ENCODE data around the gene RTN4.

The RTN4 gene

DNA sequence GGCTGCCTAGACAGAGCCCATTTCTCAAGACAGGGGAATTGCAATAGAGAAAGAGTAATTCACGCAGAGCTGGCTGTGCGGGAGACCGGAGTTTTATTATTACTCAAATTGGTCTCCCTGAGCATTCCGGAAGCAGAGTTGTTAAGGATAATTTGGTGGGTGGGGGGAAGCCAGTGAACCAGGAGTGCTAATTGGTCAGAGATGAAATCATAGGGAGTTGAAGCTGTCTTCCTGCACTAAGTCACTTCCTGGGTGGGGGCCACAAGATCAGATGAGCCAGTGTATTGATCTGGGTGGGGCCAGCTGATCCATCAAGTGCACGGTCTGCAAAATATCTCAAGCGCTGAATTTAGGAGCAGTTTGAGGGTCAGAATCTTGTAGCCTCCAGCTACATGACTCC lies 84.8 kb downstream of the RTN4 start:
- peaks cover 29% of the 10 kb centered on the region; the same call in 1 of the 2 replicates for H4K20me1 ChIP-seq
- TF ChIP-seq Cebpa-rat (IDR thresholded peaks at IDR 0.05), result no peak
- H3K9ac ChIP-seq, result no peak overlapping the region
- peaks cover 35% of the 10 kb centered on the region for H3K36me3 ChIP-seq
- no peak overlapping the region for H3K4me3 ChIP-seq
- no peaks in the 10 kb centered on the region for H3K27me3 ChIP-seq
- no peaks in the 10 kb centered on the region for H3K9me3 ChIP-seq
- no peaks in the 10 kb centered on the region for H3K4me1 ChIP-seq
- H3K4me2 ChIP-seq, result no peak overlapping the region
- no peak overlapping the region for H3K27ac ChIP-seq

DNA sequence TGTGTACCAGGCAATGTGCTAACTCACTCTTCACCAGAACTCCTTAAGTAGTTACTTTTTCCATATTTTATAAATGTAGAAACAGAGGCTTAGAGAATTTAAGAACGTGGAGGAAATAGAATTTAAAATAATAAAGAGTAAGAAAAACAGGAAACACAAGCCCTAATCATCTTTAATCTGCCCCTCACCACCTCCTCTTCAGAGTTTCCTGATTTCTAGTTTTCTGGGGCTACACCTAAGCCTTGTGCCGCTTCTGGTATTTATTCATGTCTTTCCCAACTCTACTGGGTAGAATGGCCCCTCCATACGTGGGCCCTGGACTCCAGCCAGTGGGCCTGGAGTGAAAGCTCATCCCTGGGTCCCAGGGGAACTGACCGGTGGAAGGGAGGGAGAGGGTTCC lies 85.4 kb downstream of the RTN4 start:
- Histone ChIP-seq H3K27me3 (no peaks in the 10 kb centered on the region), H3K27ac (no peak overlapping the region), H4K20me1 (peaks cover 23% of the 10 kb centered on the region; the same call in 1 of the 2 replicates), H3K4me2 (no peak overlapping the region), H3K9me3 (no peaks in the 10 kb centered on the region), H3K36me3 (peaks cover 28% of the 10 kb centered on the region), H3K9ac (no peak overlapping the region), H3K4me3 (no peak overlapping the region), H3K4me1 (no peaks in the 10 kb centered on the region)
- TF ChIP-seq Cebpa-rat (IDR thresholded peaks at IDR 0.05), result no peak

DNA sequence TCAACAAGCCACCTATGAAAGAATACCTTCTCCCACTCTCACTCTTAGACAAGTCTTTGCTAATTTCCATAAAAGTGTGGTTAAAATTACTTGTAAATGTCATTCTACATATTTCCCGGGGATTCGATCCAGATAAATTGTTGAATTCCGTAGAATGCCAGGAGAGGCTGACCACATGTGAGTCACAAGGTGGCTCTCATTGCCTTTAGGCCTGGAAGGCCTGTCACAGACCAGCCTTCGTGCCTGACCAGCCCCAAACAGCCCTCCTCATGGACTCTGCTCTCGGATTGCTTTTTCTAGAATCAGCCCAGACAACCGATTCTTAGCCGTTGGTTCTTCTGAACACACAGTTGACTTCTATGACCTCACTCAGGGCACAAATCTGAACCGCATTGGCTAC lies 86.0 kb downstream of the RTN4 start:
- Histone ChIP-seq H3K4me2 (no peak overlapping the region), H4K20me1 (peaks cover 17% of the 10 kb centered on the region; the same call in 1 of the 2 replicates), H3K4me3 (no peak overlapping the region), H3K27me3 (no peaks in the 10 kb centered on the region), H3K9me3 (no peaks in the 10 kb centered on the region), H3K9ac (no peak overlapping the region), H3K36me3 (peaks cover 23% of the 10 kb centered on the region), H3K4me1 (no peaks in the 10 kb centered on the region), H3K27ac (no peak overlapping the region)
- no peak for TF ChIP-seq Cebpa-rat (IDR thresholded peaks at IDR 0.05)

DNA sequence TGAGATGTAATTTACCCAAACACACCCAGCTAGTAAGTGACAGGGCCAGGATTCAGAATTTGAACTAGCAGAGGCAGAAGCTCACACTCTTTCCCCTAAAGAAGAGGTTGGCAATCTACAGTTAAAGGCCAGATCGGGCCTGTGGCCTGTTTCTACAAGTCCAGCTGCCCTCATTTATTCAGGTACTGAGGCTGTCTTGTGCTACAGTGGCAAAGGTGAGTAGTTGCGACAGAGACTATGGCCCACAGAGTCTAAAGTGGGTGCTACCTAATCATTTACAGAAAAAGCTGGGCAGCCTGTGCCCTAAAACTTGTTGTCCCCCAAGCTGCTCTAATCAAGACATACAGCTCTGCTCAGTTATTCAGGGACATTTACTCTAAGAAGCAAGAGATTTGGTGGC lies 86.8 kb downstream of the RTN4 start:
- Histone ChIP-seq H3K27me3 (no peaks in the 10 kb centered on the region), H3K27ac (no peak overlapping the region), H3K4me3 (no peak overlapping the region), H3K9ac (no peak overlapping the region), H3K4me1 (peaks cover 5% of the 10 kb centered on the region; the same call in 1 of the 2 replicates), H3K36me3 (peaks cover 15% of the 10 kb centered on the region), H3K4me2 (no peak overlapping the region), H4K20me1 (peaks cover 9% of the 10 kb centered on the region; the same call in 1 of the 2 replicates), H3K9me3 (no peaks in the 10 kb centered on the region)
- no peak for TF ChIP-seq Cebpa-rat (IDR thresholded peaks at IDR 0.05)

DNA sequence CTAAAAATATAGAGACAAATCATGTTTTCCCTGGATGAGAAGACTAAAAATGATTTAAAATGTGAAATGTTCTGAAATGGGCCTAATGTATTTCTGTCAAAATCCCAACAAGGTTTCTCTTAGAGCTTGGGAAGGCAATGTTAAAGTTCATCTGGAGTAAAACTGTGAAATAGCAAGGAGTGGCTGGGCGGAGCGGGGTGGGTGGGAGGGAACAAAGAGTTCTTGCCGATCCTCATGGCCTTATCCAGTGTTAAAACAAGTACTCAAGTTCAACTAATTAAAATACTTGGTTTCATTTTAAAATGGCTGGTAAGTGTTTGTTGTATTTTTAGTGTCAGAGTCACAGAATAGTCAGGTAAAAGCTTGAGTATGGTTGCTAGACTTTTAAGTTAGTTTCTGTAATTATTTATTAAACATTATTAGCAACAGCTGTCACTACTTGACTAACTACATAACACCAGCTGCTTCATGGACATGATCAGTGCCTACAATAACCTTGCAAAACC lies 87.3 kb downstream of the RTN4 start:
- Histone ChIP-seq H3K27me3 (no peaks in the 10 kb centered on the region), H4K20me1 (peaks cover 5% of the 10 kb centered on the region; the same call in 1 of the 2 replicates), H3K9ac (no peak overlapping the region), H3K4me3 (no peak overlapping the region), H3K4me1 (peaks cover 7% of the 10 kb centered on the region; the same call in 1 of the 2 replicates), H3K9me3 (no peaks in the 10 kb centered on the region), H3K27ac (no peak overlapping the region), H3K4me2 (no peak overlapping the region), H3K36me3 (peaks cover 10% of the 10 kb centered on the region)
- no peak for TF ChIP-seq Cebpa-rat (IDR thresholded peaks at IDR 0.05)

DNA sequence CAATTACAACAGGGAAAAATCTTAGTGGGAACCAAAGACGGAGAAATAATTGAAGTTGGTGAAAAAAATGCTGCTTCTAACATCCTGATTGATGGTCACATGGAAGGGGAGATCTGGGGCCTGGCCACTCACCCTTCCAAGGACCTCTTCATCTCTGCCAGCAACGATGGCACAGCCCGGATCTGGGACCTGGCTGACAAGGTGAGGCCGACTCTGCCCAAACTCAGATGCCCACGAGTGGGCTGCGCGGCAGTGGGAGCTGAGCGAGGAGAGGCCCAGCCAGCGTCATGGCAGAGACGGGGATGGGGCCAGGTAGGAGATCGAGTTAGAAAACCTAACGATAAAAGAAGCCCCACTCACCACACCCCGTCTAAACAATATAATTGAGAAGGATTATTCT lies 87.7 kb downstream of the RTN4 start:
- Histone ChIP-seq H3K9ac (no peak overlapping the region), H3K4me1 (peaks cover 11% of the 10 kb centered on the region), H3K27ac (no peak overlapping the region), H3K4me2 (no peak overlapping the region), H4K20me1 (no peaks in the 10 kb centered on the region), H3K9me3 (no peaks in the 10 kb centered on the region), H3K36me3 (peaks cover 7% of the 10 kb centered on the region; the same call in 1 of the 2 replicates), H3K4me3 (no peak overlapping the region), H3K27me3 (no peaks in the 10 kb centered on the region)
- TF ChIP-seq Cebpa-rat (IDR thresholded peaks at IDR 0.05), result no peak

DNA sequence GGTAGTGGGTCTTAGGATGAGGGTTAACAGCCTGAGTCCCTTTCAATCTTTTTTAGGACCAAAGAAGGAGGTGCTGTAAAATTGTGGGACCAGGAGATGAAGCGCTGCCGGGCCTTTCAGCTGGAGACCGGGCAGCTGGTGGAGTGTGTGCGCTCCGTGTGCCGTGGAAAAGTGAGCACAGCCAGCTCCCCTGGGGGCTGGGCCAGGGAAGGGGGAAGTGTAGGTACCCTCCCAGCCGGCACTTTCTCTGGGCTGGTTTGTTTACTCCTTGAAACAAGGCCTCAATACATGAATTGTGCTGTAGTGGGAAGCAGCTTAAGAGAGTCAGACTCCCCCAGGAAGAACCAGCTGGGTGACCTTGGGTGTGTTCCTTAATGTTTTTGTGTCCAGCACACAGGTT lies 90.1 kb downstream of the RTN4 start:
- peaks cover 16% of the 10 kb centered on the region for H3K4me1 ChIP-seq
- H4K20me1 ChIP-seq, result no peaks in the 10 kb centered on the region
- H3K4me3 ChIP-seq, result no peak overlapping the region
- TF ChIP-seq Cebpa-rat (IDR thresholded peaks at IDR 0.05), result no peak
- no peak overlapping the region for H3K9ac ChIP-seq
- H3K9me3 ChIP-seq, result no peaks in the 10 kb centered on the region
- no peaks in the 10 kb centered on the region for H3K27me3 ChIP-seq
- no peak overlapping the region for H3K27ac ChIP-seq
- no peaks in the 10 kb centered on the region for H3K36me3 ChIP-seq
- H3K4me2 ChIP-seq, result no peak overlapping the region

DNA sequence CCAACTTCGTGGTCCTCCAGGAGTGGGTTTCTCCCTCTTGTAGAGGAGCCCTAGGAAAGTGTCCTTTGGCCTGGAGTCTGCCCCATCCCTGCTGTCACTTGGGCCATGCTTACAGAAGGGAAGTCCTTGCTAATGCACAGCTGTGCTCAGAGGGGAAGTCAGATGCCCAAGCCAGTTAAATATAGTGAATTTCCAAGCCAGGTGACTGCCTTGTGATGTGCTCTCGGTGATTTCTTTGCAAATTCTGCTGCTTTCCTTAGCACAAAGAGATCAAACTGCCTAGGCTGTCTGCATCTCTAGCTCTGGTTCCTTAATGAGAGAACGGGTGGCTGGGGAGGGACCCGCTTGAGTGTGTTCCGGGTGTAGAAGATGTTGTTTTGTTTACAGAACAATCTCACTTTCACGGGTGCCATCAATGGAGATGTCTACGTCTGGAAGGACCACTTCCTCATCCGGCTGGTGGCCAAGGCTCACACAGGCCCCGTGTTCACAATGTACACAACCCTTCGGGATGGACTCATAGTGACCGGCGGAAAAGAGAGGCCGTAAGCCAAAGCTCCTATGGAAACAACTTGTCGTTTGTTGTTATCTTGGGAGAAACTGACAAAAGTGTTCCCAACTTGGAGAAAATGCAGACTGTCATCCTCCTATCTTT lies 91.4 kb downstream of the RTN4 start:
- H3K4me2 ChIP-seq, result no peak overlapping the region
- no peaks in the 10 kb centered on the region for H3K27me3 ChIP-seq
- H3K4me3 ChIP-seq, result no peak overlapping the region
- no peak overlapping the region for H3K27ac ChIP-seq
- peaks cover 20% of the 10 kb centered on the region for H3K4me1 ChIP-seq
- no peaks in the 10 kb centered on the region for H3K36me3 ChIP-seq
- no peak for TF ChIP-seq Cebpa-rat (IDR thresholded peaks at IDR 0.05)
- H3K9ac ChIP-seq, result no peak overlapping the region
- no peaks in the 10 kb centered on the region for H4K20me1 ChIP-seq
- H3K9me3 ChIP-seq, result no peaks in the 10 kb centered on the region

DNA sequence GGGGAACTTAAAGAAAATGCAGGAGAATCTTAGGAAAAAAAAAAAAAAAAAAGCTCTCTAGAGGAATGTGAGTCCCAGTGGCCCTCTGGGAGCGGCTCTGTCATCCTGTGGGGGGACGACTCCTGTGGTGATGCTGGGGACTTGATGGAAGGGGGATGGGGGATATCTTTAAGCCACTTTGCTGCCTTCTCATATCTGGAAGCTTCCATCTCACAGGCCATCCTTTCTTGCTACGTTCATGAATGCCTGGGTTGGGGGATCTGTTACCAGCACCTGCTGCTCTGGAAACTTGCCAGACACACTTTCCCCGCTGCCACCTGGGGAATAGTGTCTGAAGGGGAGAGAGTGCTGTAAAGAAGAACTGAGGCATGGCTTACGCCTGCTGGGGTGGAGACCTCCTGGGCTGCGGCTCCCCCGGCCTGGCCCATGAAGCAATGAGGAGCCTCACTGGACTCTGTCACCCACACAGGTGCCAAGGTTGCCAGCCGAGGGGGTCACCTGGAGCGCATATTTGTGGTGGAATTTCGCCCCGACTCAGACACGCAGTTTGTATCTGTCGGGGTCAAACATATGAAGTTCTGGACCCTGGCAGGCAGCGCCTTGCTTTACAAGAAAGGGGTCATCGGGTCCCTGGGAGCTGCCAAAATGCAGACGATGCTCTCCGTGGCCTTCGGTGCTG lies 92.8 kb downstream of the RTN4 start:
- Histone ChIP-seq H3K27ac (no peak overlapping the region), H3K4me2 (peak overlapping the region; percentile 11; the same call in 1 of the 2 replicates), H3K27me3 (no peaks in the 10 kb centered on the region), H3K4me1 (peaks cover 20% of the 10 kb centered on the region), H3K9me3 (no peaks in the 10 kb centered on the region), H3K4me3 (no peak overlapping the region), H4K20me1 (no peaks in the 10 kb centered on the region), H3K36me3 (no peaks in the 10 kb centered on the region), H3K9ac (no peak overlapping the region)
- no peak for TF ChIP-seq Cebpa-rat (IDR thresholded peaks at IDR 0.05)

DNA sequence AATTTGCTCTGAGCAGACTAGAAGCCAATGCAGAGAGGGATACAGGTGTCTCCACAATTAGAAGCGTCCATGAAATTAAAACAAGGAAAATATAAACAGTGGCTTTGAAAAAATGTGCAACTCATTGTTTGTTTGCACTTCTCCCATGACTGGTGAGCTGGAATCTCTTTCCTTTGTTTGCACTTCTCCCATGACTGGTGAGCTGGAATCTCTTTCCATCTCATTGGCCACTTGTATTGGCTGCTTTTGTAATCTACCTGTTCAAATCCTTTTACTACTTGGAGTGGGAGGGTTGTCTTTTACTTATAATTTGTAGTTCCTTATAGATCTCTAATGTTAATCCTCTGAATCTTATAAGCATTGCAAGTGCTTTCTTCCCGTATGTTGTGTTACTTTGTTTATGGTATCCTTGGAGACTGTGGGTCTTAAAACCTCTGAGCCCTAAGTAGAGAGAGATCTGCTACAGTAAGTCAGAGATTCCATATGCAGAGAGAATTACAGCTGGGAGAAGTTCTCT lies 94.1 kb downstream of the RTN4 start:
- TF ChIP-seq Cebpa-rat (IDR thresholded peaks at IDR 0.05), result no peak
- no peak overlapping the region for H3K4me2 ChIP-seq
- no peaks in the 10 kb centered on the region for H4K20me1 ChIP-seq
- H3K9ac ChIP-seq, result no peak overlapping the region
- H3K36me3 ChIP-seq, result no peaks in the 10 kb centered on the region
- H3K4me3 ChIP-seq, result no peak overlapping the region
- H3K4me1 ChIP-seq, result peaks cover 20% of the 10 kb centered on the region
- H3K27me3 ChIP-seq, result no peaks in the 10 kb centered on the region
- no peak overlapping the region for H3K27ac ChIP-seq
- H3K9me3 ChIP-seq, result no peaks in the 10 kb centered on the region
